Natural killer cell treated with Interleukin-12 subunit alpha and Interleukin-12 subunit beta and Interleukin-15 and Interleukin-18, amount 100 ng/mL, for 72 hours (primary cell): ENCODE data around the gene HS6ST1. TPM values are rescaled to one million over a fixed set of nuclear protein-coding genes. Genes with fewer than 3 reads are reported as not detected.
A peak's percentile ranks its signal among the peaks of the same experiment; 100 is the strongest.

Source experiments
- ATAC-seq, 2 donors: fragments of 150-1000 bp; cut with Tn5 transposase in 1 of 2; sonication (Bioruptor Pico), chemical (Tn5 transposase) in 1 of 2; 2 replicates each; pipeline ENCODE4 v1.10.0; 2021
- DNase-seq: peaks from one replicate; pipeline ENCODE4 v3.0.0; 2022; ENCODE audit warnings: low spot score
- H3K27ac Mint-ChIP-seq, 2 donors: 1 replicate in 1 of 2; 2 replicates in 1 of 2; pipeline ENCODE4 v1.8.0; 2022; ENCODE audit warnings: mixed read lengths in 2 of 2, mild to moderate bottlenecking in 1 of 2, moderate library complexity in 1 of 2
- H3K27me3 Mint-ChIP-seq, 2 donors: 1 replicate in 1 of 2; 2 replicates in 1 of 2; pipeline ENCODE4 v1.8.0; 2022; ENCODE audit warnings: mixed read lengths in 2 of 2
- H3K36me3 Mint-ChIP-seq: one replicate; pipeline ENCODE4 v1.8.0; 2022; ENCODE audit warnings: mixed read lengths
- H3K4me1 Mint-ChIP-seq, 2 donors: 1 replicate in 1 of 2; 2 replicates in 1 of 2; pipeline ENCODE4 v1.8.0; 2022; ENCODE audit warnings: low read depth in 2 of 2, mixed read lengths in 2 of 2, mild to moderate bottlenecking in 1 of 2
- H3K4me3 Mint-ChIP-seq: one replicate; pipeline ENCODE4 v1.8.0; 2022; ENCODE audit warnings: mixed read lengths
- H3K9me3 Mint-ChIP-seq: 2 replicates; pipeline ENCODE4 v1.8.0; 2022; ENCODE audit warnings: mixed read lengths
- total RNA-seq, 2 donors: library from RNA; stranded (reverse); gene quantifications; one replicate each; pipeline ENCODE4 v1.2.3, GENCODE V29; 2022

Gene HS6ST1
- total RNA-seq, 2 donors from 2014 or later, result 17.5 to 25.5 TPM

DNA sequence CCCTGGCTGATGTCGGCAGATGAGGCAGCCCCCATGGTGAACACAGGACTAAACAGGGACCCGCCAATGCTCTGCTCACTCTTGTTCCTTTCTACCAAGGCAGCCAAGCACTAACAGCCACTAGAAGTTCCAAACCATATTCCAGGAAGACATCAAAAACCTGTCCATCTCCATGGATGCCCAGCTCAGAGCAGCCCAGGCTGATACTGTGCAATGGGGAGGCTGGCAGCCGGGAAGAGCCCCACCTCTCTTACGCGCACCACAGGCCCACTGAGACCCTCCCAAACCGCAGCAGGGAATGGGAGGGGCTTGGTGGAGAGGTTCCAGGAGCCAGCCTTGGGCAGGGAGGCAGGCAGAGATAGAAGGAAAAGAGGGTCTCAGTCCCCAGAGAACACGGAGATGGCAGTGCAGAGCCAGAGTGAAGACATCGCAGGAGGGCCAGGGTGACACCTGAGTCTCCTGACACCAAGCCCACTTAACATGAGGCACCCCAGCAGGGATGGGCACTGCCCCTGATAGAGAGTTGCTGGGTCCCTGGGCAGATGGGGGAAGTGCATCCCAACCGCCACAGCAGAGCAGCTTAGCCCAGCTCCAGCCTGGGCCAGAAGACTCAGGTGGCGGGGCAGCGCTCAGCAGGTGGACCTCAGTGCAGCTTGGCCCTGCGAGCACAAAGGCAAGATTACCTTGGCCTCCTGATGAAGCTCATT is 3.4 kb downstream of the HS6ST1 start:
- DNase-seq, result peak; percentile 58

GRCh38 chr2:128314348-128315121 is 4.1 kb downstream of the HS6ST1 start:
- no peak overlapping the region for H3K27ac Mint-ChIP-seq
- no peaks in the 10 kb centered on the region for H3K27me3 Mint-ChIP-seq
- no peaks in the 10 kb centered on the region for H3K9me3 Mint-ChIP-seq
- peak overlapping the region; percentile 41 for H3K4me3 Mint-ChIP-seq
- no peaks in the 10 kb centered on the region for H3K36me3 Mint-ChIP-seq
- peaks cover 22 to 50% of the 10 kb centered on the region in 2 donors for H3K4me1 Mint-ChIP-seq
- ATAC-seq (no peak), DNase-seq (peak; percentile 54)

More for the DNA sequence above, 3.4 kb downstream of the HS6ST1 start:
- no peaks in the 10 kb centered on the region for H3K9me3 Mint-ChIP-seq
- no peak overlapping the region for H3K27ac Mint-ChIP-seq
- H3K4me3 Mint-ChIP-seq, result peak overlapping the region; percentile 41
- peaks cover 22 to 45% of the 10 kb centered on the region in 2 donors for H3K4me1 Mint-ChIP-seq
- no peaks in the 10 kb centered on the region for H3K27me3 Mint-ChIP-seq
- ATAC-seq, result no peak
- H3K36me3 Mint-ChIP-seq, result no peaks in the 10 kb centered on the region

DNA sequence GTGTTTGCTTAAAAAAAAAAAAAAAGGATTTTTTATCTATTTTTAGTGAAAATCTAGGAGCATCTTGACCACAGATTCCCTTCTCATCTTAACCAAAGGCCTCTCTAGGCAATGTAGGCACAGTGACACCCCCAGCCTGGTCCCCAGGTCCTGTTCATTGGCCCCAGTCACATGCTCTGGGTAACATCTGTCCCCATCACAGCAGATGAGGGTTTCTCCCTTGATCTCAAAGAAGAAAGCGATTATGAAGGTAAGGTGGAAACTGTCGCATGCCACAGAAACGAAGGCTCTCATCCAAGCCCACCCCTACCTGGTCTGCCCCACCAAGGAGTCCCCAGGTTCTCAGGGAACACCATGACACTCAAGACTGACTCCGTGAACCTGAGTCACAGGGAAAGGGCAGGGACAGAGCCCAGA is 4.7 kb downstream of the HS6ST1 start:
- peaks cover 22 to 51% of the 10 kb centered on the region in 2 donors for H3K4me1 Mint-ChIP-seq
- H3K27me3 Mint-ChIP-seq, result no peaks in the 10 kb centered on the region
- DNase-seq, result peak; percentile 47
- no peak overlapping the region for H3K4me3 Mint-ChIP-seq
- H3K9me3 Mint-ChIP-seq, result no peaks in the 10 kb centered on the region
- H3K27ac Mint-ChIP-seq, result no peak overlapping the region
- no peak for ATAC-seq
- no peaks in the 10 kb centered on the region for H3K36me3 Mint-ChIP-seq

GRCh38 chr2:128313091-128313836 is 5.4 kb downstream of the HS6ST1 start:
- Mint-ChIP-seq H3K27ac (no peak overlapping the region), H3K4me3 (no peak overlapping the region), H3K9me3 (no peaks in the 10 kb centered on the region), H3K36me3 (no peaks in the 10 kb centered on the region), H3K4me1 (peaks cover 22 to 51% of the 10 kb centered on the region in 2 donors), H3K27me3 (no peaks in the 10 kb centered on the region)
- DNase-seq, result peak; percentile 8
- ATAC-seq, result no peak

- Mint-ChIP-seq H3K4me3 (no peak overlapping the region), H3K4me1 (peaks cover 27 to 54% of the 10 kb centered on the region in 2 donors), H3K36me3 (no peaks in the 10 kb centered on the region), H3K27ac (no peak overlapping the region), H3K27me3 (no peaks in the 10 kb centered on the region), H3K9me3 (no peaks in the 10 kb centered on the region)
- DNase-seq (peak; percentile 29), ATAC-seq (no peak)
These were observed 6.3 kb downstream of the HS6ST1 start for GRCh38 chr2:128312411-128312810.

- peak in 1 of 2 donors; percentile 5 for ATAC-seq
- Mint-ChIP-seq H3K4me1 (peaks cover 29 to 55% of the 10 kb centered on the region in 2 donors), H3K36me3 (no peaks in the 10 kb centered on the region), H3K27me3 (no peaks in the 10 kb centered on the region), H3K4me3 (no peak overlapping the region), H3K27ac (no peak overlapping the region), H3K9me3 (no peaks in the 10 kb centered on the region)
- DNase-seq, result peak; percentile 37
These were observed 6.8 kb downstream of the HS6ST1 start for GRCh38 chr2:128311755-128312341.

DNA sequence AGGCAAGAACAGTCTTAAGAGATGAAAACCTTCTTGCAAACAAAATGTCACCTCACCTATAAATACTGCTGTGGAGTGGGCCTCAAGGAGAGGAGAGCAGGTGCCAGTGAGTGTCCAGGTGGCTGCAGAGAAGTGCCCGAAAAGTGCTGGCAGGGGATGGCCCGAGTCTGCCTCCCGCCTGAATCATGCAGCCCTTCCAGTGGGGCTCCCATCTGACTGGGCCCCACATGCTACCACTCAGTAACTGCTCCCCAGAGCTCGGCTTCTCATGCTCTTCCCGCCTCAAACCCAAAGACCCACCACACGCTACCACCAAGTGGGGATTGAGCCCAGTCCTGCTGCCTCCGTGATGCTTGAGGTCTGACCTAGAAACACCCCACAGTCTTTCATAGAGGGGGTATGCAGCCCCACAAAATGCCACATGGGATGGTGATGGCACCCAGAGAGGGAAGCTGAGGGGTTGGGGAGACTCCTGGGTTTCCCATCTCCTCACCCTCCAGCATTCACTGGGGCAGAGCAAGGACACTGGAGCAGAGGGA is 7.4 kb downstream of the HS6ST1 start:
- DNase-seq, result peak; percentile 52
- peaks cover 25 to 53% of the 10 kb centered on the region in 2 donors for H3K4me1 Mint-ChIP-seq
- no peak for ATAC-seq

DNA sequence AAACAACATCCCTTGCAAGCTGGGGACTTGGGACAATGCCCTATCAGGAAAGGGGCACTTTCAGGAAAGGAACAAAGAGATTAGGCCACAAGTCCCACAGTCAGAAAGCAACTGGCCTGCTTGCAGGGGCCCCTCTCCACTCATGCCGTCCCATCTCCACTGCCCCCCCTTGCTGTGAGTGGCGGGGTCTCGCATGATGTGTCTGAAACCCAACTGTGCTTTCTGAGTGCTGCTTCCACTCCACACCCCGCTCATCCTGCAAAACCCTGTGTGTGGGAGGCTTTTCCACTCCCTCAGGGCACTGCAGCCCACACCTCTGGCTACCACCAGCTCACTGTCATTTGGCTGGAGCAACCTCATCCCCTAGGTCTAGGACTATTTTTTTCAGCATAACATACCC is 7.9 kb downstream of the HS6ST1 start:
- H3K27me3 Mint-ChIP-seq, result no peaks in the 10 kb centered on the region
- peak; percentile 5 for DNase-seq
- no peaks in the 10 kb centered on the region for H3K36me3 Mint-ChIP-seq
- H3K4me3 Mint-ChIP-seq, result no peak overlapping the region
- H3K9me3 Mint-ChIP-seq, result no peaks in the 10 kb centered on the region
- no peak overlapping the region for H3K27ac Mint-ChIP-seq
- H3K4me1 Mint-ChIP-seq, result peaks cover 25 to 55% of the 10 kb centered on the region in 2 donors
- no peak for ATAC-seq

More for the DNA sequence above, 7.4 kb downstream of the HS6ST1 start:
- no peaks in the 10 kb centered on the region for H3K27me3 Mint-ChIP-seq
- H3K9me3 Mint-ChIP-seq, result no peaks in the 10 kb centered on the region
- no peak overlapping the region for H3K4me3 Mint-ChIP-seq
- no peaks in the 10 kb centered on the region for H3K36me3 Mint-ChIP-seq
- H3K27ac Mint-ChIP-seq, result no peak overlapping the region

DNA sequence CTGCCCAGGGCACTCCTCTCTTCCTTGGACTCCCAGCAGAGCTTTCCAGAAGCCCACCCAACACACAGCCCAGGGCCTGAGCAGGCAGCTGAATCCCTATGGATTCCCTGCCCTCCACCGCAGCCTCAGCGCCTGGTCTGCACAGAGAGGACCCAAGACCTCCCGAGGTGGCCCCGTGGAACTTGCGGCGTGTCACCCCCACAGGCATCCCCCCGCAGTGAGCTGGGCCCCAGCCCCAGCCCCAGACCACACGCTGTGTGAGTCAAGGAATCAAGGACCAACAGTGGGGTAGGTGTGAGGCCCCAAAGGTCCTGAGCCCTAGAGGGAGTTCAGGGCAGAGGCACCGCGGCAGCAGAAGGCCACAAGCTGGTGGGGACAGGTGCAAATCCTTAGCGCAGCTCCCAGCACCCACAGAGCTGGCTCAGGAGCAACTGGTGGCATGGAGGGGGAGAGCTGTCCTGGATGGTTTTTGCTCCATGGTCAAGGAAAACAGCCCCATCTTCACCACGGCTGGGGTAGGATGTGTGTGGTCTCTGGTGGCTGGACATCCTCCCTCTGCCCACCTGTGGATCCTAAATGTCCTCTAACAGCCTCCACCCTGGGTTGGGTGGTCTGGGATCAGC is 8.5 kb downstream of the HS6ST1 start:
- H3K27me3 Mint-ChIP-seq, result no peaks in the 10 kb centered on the region
- peak; percentile 32 for DNase-seq

GRCh38 chr2:128309280-128310093 is 9.2 kb downstream of the HS6ST1 start:
- Mint-ChIP-seq H3K36me3 (no peaks in the 10 kb centered on the region), H3K9me3 (no peaks in the 10 kb centered on the region), H3K27ac (peak overlapping the region in 1 of 2 donors; percentile 41), H3K27me3 (no peaks in the 10 kb centered on the region), H3K4me3 (no peak overlapping the region), H3K4me1 (peaks cover 16 to 47% of the 10 kb centered on the region in 2 donors)
- DNase-seq (peak; percentile 50), ATAC-seq (no peak)

More for the DNA sequence above, 8.5 kb downstream of the HS6ST1 start:
- H3K27ac Mint-ChIP-seq, result peak overlapping the region in 1 of 2 donors; percentile 41
- ATAC-seq, result peak in 1 of 2 donors; percentile 3
- H3K4me1 Mint-ChIP-seq, result peaks cover 21 to 50% of the 10 kb centered on the region in 2 donors
- H3K4me3 Mint-ChIP-seq, result no peak overlapping the region
- no peaks in the 10 kb centered on the region for H3K36me3 Mint-ChIP-seq
- H3K9me3 Mint-ChIP-seq, result no peaks in the 10 kb centered on the region

DNA sequence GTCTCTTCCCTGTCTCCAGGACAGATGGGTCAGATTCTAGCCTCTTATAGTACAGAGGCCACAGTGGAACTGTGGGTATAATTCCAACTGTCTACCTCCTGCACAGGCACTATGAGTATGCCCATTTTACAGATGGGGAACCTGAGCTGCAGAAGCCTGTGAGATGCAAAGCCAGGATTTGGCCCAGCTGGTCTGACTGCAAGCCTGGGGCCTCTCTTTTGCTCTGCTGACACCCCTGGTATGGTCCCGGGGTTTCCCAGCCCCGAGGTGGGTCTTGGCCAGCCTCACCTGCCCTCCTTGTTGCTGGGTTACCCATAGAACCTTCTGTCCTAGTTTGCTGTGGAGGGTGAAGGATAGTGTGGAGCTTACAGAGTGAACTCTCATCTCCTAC is 9.8 kb downstream of the HS6ST1 start:
- ATAC-seq (no peak), DNase-seq (peak; percentile 41)
- H3K4me3 Mint-ChIP-seq, result no peak overlapping the region
- no peaks in the 10 kb centered on the region for H3K27me3 Mint-ChIP-seq
- H3K27ac Mint-ChIP-seq, result no peak overlapping the region
- H3K9me3 Mint-ChIP-seq, result no peaks in the 10 kb centered on the region
- no peaks in the 10 kb centered on the region for H3K36me3 Mint-ChIP-seq
- H3K4me1 Mint-ChIP-seq, result peaks cover 16 to 41% of the 10 kb centered on the region in 2 donors

DNA sequence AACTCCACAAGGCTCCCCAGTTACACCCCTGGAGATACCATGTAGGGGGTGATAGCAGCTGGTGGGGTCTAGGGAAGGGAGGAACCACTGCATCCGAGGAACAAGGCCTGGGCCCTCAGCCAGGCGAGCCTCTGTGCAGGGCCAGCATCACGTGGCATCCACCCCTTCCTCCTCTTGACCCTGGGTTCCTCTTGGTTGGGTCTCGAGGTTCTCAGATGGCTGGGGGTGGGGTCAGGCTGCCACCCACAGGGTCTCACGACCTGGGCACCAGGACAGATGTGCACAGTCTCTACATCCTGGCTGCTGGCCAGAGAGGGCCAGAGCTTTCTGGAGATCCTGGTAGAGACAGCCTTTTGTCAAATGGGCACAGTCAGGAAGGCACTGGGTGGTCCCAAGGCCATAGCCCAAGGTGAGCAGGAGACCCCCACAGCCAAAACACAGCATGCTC is 10.4 kb downstream of the HS6ST1 start:
- Mint-ChIP-seq H3K27ac (no peak overlapping the region), H3K4me1 (peaks cover 14 to 39% of the 10 kb centered on the region in 2 donors)

More for the DNA sequence above, 10.4 kb downstream of the HS6ST1 start:
- Mint-ChIP-seq H3K9me3 (no peaks in the 10 kb centered on the region), H3K36me3 (no peaks in the 10 kb centered on the region), H3K4me3 (no peak overlapping the region), H3K27me3 (no peaks in the 10 kb centered on the region)
- DNase-seq, result peak; percentile 44
- no peak for ATAC-seq
